ENCODE results near the gene MKKS.

The MKKS gene

GRCh38 chr20:10461495-10461894, 27.5 kb upstream of the MKKS start:
- no peak for TF ChIP-seq CTCF (IDR thresholded peaks at IDR 0.05; ENCODE audit: borderline replicate concordance, extremely low read depth, low read length, poor library complexity, severe bottlenecking)
- no peak for TF ChIP-seq EZH2 (IDR thresholded peaks at IDR 0.05; ENCODE audit: borderline replicate concordance, low read depth, low read length, severe bottlenecking)
- 0 out of 2 replicates have a peak, but pooled peaks cover 2% of the 10 kb centered on the region for H4K20me1 ChIP-seq (ENCODE audit: insufficient read depth, low read length)

DNA sequence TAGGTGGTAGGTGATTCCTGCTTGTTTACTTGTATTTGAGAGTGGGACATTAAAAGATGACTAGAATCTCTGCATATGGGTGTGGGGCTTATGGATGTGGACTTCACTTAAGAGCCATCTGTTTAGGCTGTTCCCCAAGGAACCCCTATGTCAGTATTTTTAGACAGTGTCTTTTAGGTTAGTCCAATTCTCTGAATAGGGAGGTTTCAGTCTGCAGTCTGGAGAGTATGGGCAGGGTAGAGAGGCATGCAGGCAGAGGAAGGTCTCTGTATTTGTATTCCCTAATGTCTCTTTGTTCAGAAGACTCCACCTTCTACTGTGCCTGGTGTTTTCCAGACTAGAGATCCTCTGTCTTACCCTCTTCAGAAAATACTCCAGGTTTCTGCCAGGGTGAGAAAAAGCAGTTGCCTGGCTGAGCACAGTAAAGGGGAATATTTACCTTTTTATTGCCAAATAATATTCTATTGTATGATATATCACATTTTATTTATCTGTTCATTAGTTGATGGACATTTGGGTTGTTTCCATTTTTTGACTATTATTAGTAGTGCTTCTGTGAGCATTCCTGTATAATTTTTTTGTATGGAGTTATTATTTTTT, 20.2 kb upstream of the MKKS start:
- Histone ChIP-seq H3K36me3 (ENCODE audit: insufficient read depth, low read length) (0 out of 2 replicates have a peak, but pooled peaks cover 3% of the 10 kb centered on the region), H3K4me2 (ENCODE audit: insufficient read depth, low read length) (peak overlapping the region; percentile 60), H3K27ac (ENCODE audit: low read length) (peak overlapping the region; percentile 90), H3K27me3 (ENCODE audit: insufficient read depth, low read length, poor library complexity) (no peaks in the 10 kb centered on the region), H3K9me3 (ENCODE audit: insufficient read depth, low read length, severe bottlenecking) (peaks cover 3% of the 10 kb centered on the region), H3K4me3 (ENCODE audit: low read depth in 1 of 2, low read length in 2 of 2) (peak overlapping the region in 1 of 2 experiments; percentile 25; a peak in 2 of 4 replicates), H3K9ac (ENCODE audit: low read depth, low read length) (peak overlapping the region; percentile 53), H4K20me1 (ENCODE audit: insufficient read depth, low read length) (no peaks in the 10 kb centered on the region), H2AFZ (ENCODE audit: low read depth, low read length) (peak overlapping the region; percentile 23), H3K4me1 (ENCODE audit: insufficient read depth, low read length) (peaks cover 33% of the 10 kb centered on the region), H3K79me2 (ENCODE audit: insufficient read depth, low read length) (peaks cover 81% of the 10 kb centered on the region)
- DNase-seq: peak; percentile 39
- no peak for TF ChIP-seq CTCF (IDR thresholded peaks at IDR 0.05; ENCODE audit: borderline replicate concordance, extremely low read depth, low read length, poor library complexity, severe bottlenecking)
- no peak for TF ChIP-seq EZH2 (IDR thresholded peaks at IDR 0.05; ENCODE audit: borderline replicate concordance, low read depth, low read length, severe bottlenecking)
- peak; percentile 61 for ATAC-seq (ENCODE audit: insufficient read depth, low read depth)

More at GRCh38 chr20:10461495-10461894, 27.5 kb upstream of the MKKS start:
- DNase-seq (no peak), ATAC-seq (ENCODE audit: insufficient read depth, low read depth) (no peak)
- no peak overlapping the region; the same call in 1 of the 2 replicates for H3K27ac ChIP-seq (ENCODE audit: low read length)
- H3K27me3 ChIP-seq (ENCODE audit: insufficient read depth, low read length, poor library complexity): no peaks in the 10 kb centered on the region
- no peak overlapping the region for H3K9ac ChIP-seq (ENCODE audit: low read depth, low read length)
- peaks cover 18% of the 10 kb centered on the region for H3K36me3 ChIP-seq (ENCODE audit: insufficient read depth, low read length)
- no peaks in the 10 kb centered on the region for H3K4me1 ChIP-seq (ENCODE audit: insufficient read depth, low read length)
- peaks cover 3% of the 10 kb centered on the region for H3K9me3 ChIP-seq (ENCODE audit: insufficient read depth, low read length, severe bottlenecking)
- no peak overlapping the region for H3K4me3 ChIP-seq (ENCODE audit: low read depth in 1 of 2, low read length in 2 of 2)
- H2AFZ ChIP-seq (ENCODE audit: low read depth, low read length): no peak overlapping the region
- H3K4me2 ChIP-seq (ENCODE audit: insufficient read depth, low read length): no peak overlapping the region
- H3K79me2 ChIP-seq (ENCODE audit: insufficient read depth, low read length): peaks cover 88% of the 10 kb centered on the region

GRCh38 chr20:10453241-10453640, 19.2 kb upstream of the MKKS start:
- H3K79me2 ChIP-seq (ENCODE audit: insufficient read depth, low read length): peaks cover 82% of the 10 kb centered on the region
- peaks cover 3% of the 10 kb centered on the region for H3K9me3 ChIP-seq (ENCODE audit: insufficient read depth, low read length, severe bottlenecking)
- H2AFZ ChIP-seq (ENCODE audit: low read depth, low read length): no peak overlapping the region
- 0 out of 2 replicates have a peak, but pooled peaks cover 3% of the 10 kb centered on the region for H3K36me3 ChIP-seq (ENCODE audit: insufficient read depth, low read length)
- TF ChIP-seq CTCF (IDR thresholded peaks at IDR 0.05; ENCODE audit: borderline replicate concordance, extremely low read depth, low read length, poor library complexity, severe bottlenecking): no peak
- H3K4me1 ChIP-seq (ENCODE audit: insufficient read depth, low read length): peaks cover 36% of the 10 kb centered on the region
- H3K27me3 ChIP-seq (ENCODE audit: insufficient read depth, low read length, poor library complexity): no peaks in the 10 kb centered on the region
- ATAC-seq (ENCODE audit: insufficient read depth, low read depth): peak; percentile 99
- peak overlapping the region; percentile 90 for H3K27ac ChIP-seq (ENCODE audit: low read length)
- peak overlapping the region; percentile 60 for H3K4me2 ChIP-seq (ENCODE audit: insufficient read depth, low read length)
- no peaks in the 10 kb centered on the region for H4K20me1 ChIP-seq (ENCODE audit: insufficient read depth, low read length)
- H3K4me3 ChIP-seq (ENCODE audit: low read depth in 1 of 2, low read length in 2 of 2): peak overlapping the region in 1 of 2 experiments; percentile 25; a peak in 2 of 4 replicates
- peak overlapping the region; percentile 53 for H3K9ac ChIP-seq (ENCODE audit: low read depth, low read length)
- peak; percentile 95 for DNase-seq
